Ishikawa (cell line): ENCODE measurements around the gene ARHGAP22.

ENCODE experiments used
- CEBPB ChIP-seq: IDR thresholded peaks from 2 replicates; pipeline ENCODE4 v1.6.1; 2012
- CREB1 ChIP-seq: IDR thresholded peaks from 2 replicates; pipeline ENCODE4 v1.6.1; 2012; ENCODE audit warnings: low read depth
- EGR1 ChIP-seq: IDR thresholded peaks from 2 replicates; pipeline ENCODE4 v1.6.1; 2012
- EP300 ChIP-seq: IDR thresholded peaks from 2 replicates; pipeline ENCODE4 v1.6.1; 2012; ENCODE audit warnings: borderline replicate concordance
- FOXM1 ChIP-seq: IDR thresholded peaks from 2 replicates; pipeline ENCODE4 v1.6.1; 2012; ENCODE audit warnings: low read depth, borderline replicate concordance
- MAX ChIP-seq: IDR thresholded peaks from 2 replicates; pipeline ENCODE4 v1.6.1; 2012
- NFIC ChIP-seq: IDR thresholded peaks from 2 replicates; pipeline ENCODE4 v1.6.1; 2012
- RAD21 ChIP-seq: IDR thresholded peaks from 2 replicates; pipeline ENCODE4 v1.6.1; 2012; ENCODE audit warnings: low read depth
- TAF1 ChIP-seq: IDR thresholded peaks from 2 replicates; pipeline ENCODE4 v1.6.1; 2012; ENCODE audit warnings: low read depth, mild to moderate bottlenecking
- TCF12 ChIP-seq: IDR thresholded peaks from 2 replicates; pipeline ENCODE4 v1.6.1; 2012; ENCODE audit warnings: low read depth
- TEAD4 ChIP-seq: IDR thresholded peaks from 2 replicates; pipeline ENCODE4 v1.6.1; 2012
- USF1 ChIP-seq: IDR thresholded peaks from 2 replicates; pipeline ENCODE4 v1.6.1; 2012
- YY1 ChIP-seq: IDR thresholded peaks from 2 replicates; pipeline ENCODE4 v1.6.1; 2012; ENCODE audit warnings: low read depth
- ZBTB7A ChIP-seq: IDR thresholded peaks from 2 replicates; pipeline ENCODE4 v1.6.1; 2012; ENCODE audit warnings: low read depth
- TF ChIP-seq, protein P1 (sequence below): IDR thresholded peaks from 2 replicates; pipeline ENCODE4 v1.6.1; 2012; ENCODE audit warnings: low read depth, mild to moderate bottlenecking

Gene ARHGAP22

GRCh38 chr10:48632166-48632565 is 27.3 kb upstream of the ARHGAP22 start:
- TF ChIP-seq, protein P1, sequence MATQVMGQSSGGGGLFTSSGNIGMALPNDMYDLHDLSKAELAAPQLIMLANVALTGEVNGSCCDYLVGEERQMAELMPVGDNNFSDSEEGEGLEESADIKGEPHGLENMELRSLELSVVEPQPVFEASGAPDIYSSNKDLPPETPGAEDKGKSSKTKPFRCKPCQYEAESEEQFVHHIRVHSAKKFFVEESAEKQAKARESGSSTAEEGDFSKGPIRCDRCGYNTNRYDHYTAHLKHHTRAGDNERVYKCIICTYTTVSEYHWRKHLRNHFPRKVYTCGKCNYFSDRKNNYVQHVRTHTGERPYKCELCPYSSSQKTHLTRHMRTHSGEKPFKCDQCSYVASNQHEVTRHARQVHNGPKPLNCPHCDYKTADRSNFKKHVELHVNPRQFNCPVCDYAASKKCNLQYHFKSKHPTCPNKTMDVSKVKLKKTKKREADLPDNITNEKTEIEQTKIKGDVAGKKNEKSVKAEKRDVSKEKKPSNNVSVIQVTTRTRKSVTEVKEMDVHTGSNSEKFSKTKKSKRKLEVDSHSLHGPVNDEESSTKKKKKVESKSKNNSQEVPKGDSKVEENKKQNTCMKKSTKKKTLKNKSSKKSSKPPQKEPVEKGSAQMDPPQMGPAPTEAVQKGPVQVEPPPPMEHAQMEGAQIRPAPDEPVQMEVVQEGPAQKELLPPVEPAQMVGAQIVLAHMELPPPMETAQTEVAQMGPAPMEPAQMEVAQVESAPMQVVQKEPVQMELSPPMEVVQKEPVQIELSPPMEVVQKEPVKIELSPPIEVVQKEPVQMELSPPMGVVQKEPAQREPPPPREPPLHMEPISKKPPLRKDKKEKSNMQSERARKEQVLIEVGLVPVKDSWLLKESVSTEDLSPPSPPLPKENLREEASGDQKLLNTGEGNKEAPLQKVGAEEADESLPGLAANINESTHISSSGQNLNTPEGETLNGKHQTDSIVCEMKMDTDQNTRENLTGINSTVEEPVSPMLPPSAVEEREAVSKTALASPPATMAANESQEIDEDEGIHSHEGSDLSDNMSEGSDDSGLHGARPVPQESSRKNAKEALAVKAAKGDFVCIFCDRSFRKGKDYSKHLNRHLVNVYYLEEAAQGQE = no peak
- TF ChIP-seq USF1 (no peak), TEAD4 (no peak), EP300 (no peak), YY1 (no peak), TAF1 (no peak), EGR1 (no peak)

DNA sequence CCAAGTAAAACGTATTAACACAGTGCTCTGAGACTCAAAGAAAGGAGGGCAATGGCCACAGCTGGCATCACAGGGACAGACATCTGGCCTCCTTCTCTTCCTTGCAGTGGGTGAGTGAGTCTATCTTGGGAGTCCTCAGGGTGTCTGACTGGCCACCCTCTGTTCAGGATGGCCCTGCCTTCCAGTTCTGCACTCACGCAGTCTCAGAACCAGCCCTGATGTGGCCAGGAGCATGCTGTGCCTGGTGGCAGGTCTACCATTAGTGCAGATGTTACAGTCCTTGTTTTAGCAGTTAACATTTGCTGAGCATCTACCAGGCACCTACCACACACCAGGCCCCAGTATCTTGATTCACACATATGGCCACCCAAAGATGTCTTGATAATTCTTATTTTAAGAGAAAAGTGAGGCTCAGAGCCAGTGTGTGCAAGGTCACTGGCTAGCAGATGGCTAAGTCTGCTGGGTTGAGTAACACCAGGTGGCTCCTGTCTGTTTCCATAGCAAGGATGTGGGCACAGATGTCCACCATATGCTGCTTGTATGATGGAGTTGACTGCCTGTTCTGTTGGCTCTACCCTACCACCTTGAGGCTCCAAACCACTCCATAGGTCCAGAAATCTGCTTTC is 23.2 kb upstream of the ARHGAP22 start:
- TF ChIP-seq EGR1 (no peak), ZBTB7A (no peak), TCF12 (no peak), TEAD4 (no peak), RAD21 (no peak), FOXM1 (no peak), YY1 (no peak), EP300 (no peak), USF1 (no peak), CREB1 (no peak), CEBPB (no peak), NFIC (no peak), MAX (no peak), TAF1 (no peak)
- TF ChIP-seq, protein P1 = no peak

DNA sequence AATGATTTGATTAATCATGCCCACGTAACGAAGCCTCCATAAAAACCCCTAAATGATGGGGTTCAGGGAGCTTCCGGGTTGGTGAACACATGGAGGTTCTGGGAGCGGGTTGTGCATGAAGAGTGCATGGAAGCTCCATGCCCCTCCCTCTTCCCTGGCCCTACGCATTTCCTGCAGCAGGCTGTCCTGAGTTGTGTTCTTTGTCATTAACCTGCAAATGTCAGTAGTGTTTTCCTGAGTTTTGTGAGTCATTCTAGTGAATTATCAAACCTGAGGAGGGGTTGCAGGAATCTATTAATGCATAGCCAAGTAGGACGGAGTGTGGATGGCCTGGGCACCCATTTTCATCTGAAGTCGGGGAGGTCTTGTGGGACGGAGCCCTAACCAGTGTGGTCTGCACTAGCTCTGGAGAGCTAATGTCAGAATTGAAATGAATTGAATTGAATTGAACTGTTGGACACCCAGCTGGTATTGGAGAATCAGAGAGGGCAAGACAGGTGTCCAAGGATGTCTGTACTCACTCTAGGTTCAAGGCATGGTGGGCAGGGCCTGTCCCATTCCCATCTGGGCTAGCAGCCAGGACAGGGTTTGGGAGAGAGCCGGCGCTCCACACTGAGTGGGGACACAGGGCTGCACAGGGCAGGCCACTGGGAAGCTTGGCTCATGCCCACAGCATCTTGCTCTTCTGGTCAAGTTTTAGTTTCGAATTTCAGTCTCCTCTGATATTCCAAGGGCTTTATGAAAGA is 22.3 kb upstream of the ARHGAP22 start:
- TF ChIP-seq RAD21 = no peak
- no peak for TF ChIP-seq TCF12
- no peak for TF ChIP-seq CREB1
- no peak for TF ChIP-seq YY1
- no peak for TF ChIP-seq TAF1
- no peak for TF ChIP-seq USF1
- TF ChIP-seq MAX = no peak
- no peak for TF ChIP-seq ZBTB7A
- TF ChIP-seq, protein P1 = no peak
- TF ChIP-seq FOXM1 = no peak
- TF ChIP-seq CEBPB = no peak
- no peak for TF ChIP-seq EGR1
- no peak for TF ChIP-seq NFIC
- no peak for TF ChIP-seq TEAD4
- no peak for TF ChIP-seq EP300

DNA sequence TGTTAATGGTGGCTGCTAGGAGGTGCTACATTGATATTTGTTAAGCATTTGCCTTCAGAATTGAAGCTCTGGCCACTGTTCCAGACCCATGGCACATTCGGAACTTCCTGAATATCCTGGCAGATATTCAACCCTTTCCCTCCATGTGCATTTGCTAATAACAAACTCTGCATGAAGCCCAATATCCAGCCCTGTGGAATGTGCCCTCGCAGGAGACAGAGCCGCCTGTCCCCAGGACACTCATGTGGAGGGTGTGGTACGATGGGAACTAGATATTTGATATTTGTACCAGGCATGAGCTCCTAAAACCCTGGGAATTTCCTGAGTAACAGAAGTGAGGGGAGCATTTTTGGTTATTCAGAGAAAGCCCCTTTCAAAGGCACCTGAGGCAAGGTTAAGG is 21.6 kb upstream of the ARHGAP22 start:
- TF ChIP-seq TAF1 (no peak), EGR1 (no peak), CEBPB (no peak), EP300 (no peak), TEAD4 (no peak), FOXM1 (no peak), RAD21 (no peak), YY1 (no peak), TCF12 (no peak), CREB1 (no peak)
- TF ChIP-seq, protein P1 = no peak
